Activated T-cell treated with anti-CD3 and anti-CD28 coated beads, Interleukin-2, amount 50 U/mL, for 1 hour (primary cell): ENCODE results near the gene ZNF800.

Source experiments
- DNase-seq: peaks from one replicate; pipeline ENCODE4 v3.0.0-alpha.2; 2020

The ZNF800 gene

DNA sequence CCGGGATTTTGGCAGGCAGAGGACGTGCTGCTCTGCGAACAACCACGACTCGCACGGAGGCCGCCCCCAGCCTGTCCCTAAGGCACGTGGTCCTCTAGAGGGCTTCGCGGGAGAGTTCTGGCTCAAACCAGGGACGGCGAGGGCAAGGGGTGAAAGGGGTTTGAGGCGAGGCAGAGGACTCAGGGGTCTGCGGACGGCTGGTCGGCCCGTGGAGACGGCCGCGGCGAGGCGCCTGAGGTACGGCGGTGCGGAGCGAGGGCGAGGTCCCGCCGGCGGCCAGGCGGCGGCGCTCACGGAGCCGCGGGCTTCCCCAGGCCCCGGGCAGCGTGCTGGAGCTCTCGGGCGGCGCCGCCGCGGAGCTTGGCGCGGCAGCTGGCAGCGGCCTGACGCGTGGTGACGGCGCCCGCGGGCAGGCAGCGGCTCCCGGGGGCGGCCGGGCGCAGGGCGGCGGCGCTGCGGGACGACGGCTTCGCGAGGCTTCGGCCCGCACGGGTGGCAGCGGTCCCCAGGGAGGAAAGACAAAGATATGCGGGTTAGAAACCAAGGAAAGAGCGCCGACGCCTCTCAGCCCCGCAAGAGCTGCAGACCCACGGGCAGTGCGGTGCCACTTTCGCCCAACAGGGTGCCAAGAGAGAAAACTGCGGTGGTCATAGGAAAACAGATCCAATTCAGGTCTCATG, 44.8 kb downstream of the ZNF800 start:
- DNase-seq = peak; percentile 81

DNA sequence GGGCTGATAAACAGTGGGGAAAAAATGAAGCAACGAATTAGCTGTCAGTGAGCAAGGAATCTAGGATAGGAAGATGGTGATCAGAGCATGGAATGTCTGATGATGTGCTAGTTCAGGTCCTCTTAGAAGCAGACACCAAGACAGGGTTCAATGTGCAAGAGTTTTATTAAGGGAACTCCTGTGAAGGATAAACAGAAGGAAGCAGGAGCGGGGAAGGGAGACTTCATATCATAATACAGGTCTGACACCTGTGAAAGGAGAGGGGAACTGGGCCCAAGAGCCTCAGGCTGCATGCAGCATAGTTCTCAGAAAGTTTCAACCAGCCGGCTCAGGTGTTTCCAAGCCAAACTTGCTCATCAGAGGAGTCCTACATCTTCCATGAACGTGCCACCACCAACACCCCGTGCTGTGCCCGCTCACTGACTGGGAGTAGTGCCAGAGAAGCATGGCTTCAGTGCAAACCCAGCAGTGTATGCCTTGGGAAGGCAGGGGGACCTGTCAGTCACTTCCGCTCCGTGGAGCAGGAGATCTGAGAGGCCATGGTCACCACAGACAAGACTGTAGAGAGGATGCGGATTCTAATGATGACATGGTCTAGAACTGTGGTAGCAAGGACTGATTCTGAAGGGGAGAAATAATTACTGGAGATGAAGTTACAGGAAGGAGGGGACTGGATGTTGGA, 45.8 kb downstream of the ZNF800 start:
- no peak for DNase-seq

DNA sequence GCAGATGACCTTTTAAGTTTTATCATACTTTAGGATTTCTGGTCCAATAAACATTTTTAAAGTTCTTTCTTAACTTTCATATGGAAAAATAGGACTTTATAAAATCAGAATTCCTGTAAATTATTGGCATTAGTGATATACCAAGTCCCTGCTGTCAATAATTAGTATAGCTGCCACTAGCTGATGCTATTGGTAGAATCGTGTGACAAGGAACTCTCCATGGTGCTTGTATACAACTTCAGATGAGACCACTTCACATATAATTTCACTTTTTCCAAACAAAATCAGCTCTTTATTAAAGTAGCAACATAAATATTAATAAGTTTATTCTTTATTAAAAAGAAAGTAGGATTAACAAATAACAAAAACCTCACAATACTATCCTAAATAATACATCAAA, 49.9 kb downstream of the ZNF800 start:
- DNase-seq = no peak

DNA sequence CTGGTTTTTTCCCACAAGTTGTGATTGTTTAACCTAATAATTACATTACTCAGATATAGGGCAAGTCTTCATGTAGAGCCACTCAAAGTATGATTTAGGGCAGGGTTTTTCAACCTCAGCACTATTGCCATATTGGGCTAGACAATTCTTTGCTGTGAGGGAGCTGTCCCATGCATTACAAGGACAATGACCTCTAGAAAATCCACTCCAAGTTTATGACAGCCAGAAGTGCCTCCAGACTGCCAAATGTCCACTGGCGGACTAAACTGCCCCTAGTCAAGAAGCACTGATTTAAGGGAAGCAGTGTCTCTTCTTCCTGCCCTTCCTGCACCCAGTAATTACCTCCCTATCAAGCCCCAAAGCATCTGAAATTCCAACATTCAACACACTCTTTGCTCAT, 54.4 kb downstream of the ZNF800 start:
- no peak for DNase-seq

DNA sequence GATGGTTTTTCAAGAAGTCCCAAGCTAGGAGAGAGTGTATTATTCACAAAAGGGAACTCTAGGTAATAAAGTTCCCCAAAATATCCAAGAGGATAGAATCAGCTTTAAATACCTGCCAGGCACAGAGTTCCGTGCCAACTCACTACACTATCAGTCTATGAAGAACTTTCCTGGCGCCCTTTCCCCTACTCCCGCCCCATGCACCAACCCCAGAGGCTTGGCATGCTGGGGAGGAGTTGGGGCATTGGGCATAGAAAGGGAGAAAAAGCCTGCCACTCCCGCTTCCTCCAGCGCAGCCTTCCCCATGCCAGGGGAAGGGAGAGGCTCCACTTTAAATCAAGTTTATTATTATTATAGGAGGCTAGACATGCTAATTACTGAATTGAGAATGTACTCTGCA, 54.9 kb downstream of the ZNF800 start:
- no peak for DNase-seq

DNA sequence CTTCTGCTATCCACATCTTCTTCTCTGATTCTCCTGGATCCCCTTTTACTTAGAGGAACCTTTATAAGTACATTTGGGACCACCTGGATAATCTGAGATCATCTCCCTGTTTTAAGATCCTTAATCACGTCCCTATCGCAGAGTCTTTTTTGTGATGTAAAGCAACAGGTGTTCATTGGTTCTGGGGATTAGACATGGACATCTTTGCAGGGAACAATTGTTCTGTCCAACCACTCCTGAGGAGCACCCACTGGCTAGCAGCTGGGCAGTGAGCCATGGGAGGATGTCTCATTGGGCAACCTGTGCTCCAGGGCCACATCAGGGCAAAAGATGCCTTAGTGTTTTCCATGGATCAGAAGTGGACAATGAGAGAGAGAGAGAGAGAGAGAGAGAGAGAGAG, 56.0 kb downstream of the ZNF800 start:
- no peak for DNase-seq

DNA sequence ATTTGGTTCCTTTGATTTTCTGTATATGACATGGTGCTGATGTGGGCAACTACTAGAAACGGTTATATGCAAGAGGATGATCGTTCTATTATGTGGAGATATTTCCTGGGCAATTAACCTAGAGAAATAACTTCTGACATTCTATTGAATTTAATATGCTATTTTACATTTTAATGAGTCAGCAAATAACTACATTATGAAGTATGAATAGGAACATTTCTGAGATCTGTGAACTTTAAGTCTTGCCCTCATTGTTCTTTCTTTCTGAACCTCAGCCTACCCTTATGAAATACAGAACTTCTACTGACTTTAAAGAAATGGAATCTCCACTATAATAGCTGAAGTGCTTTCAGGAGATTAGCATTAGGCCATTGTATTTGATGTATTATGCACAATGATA, 59.6 kb downstream of the ZNF800 start:
- no peak for DNase-seq

DNA sequence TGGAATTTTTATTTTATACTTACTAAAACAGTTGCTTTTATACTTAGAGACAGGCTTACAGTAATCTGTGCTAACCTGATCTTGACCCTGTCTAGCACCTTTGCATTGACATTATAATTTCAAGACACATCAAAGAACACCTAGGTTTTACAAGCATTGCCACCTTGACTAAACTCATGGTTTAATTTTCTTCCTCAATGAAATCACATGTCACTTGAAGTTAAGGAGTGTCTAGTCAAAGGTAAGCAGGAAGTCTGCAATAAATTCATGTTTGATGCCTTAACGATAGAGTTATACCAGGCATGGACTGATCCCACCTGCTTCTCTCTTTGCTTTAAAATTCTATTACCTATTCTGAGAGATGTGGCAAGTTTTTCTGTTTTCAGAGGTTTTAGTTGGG, 62.4 kb downstream of the ZNF800 start:
- no peak for DNase-seq

DNA sequence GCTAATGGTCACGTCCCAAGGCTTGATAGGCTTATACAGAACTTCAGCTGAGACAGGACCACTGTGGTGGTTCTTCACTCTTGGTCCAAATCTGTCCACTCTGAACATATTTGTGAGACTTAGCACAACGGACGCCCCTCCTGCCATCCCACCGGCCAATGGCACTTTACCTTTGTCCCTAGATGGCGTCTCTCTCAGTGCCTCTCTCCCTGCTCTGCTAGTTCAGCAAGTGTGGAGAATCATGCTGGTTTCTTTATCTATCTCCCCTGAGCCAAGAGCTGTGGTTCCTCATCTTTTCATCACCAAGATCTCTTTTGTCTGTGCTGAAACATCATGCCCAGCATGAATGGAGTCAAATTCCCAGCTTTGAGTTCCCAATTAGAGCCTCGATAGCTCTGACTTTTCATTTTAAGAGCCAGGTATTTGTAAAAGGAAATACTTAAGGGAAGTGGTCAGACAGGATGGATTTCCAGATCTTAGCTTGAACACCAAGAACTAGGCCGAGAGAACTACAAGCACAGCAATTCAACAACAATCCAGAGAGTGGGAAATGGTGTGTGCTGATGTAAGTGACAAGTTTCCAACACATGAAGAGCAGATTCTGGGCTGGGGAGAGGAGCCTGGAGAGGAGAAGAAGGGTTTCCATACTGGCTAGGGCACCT, 69.5 kb downstream of the ZNF800 start:
- no peak for DNase-seq

DNA sequence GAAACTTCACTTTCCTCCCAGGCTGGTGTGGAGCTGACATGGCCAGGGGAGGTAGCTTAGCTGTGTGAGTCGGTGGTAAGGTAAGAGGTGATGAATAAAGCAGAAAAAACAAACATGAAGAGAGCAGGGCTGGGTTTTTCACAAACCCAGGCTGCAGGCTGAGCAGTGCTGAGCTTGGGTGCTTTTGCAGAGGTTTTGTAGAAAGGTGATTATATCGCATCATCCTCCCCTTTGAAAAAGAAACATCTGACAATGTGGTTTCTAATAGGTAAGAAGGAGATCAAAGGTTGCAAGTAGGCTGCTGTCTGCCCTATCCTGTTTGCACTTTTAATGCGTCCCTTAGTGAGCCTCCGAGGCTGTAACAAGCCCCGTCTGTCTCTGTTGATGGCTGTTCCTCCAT, 70.2 kb downstream of the ZNF800 start:
- DNase-seq = no peak

DNA sequence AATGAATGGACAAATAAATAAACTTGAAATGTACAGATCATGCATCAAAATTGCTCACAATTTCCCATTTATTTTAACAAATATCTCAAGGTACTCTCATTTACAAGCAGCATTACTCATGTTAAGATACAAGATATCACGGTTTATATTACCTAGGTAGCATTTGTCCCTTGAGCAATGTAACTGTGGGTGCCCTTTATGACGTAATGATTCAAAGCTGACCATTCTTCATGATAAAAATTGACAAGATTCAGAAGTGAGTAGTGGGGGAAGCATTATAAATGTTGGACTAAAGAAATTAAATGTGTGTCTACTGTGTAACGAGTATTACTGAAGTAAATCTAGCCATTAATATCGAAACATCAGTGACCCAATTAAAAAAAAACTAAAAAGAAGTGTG, 71.5 kb downstream of the ZNF800 start:
- no peak for DNase-seq
